Measurements from ENCODE around the gene IMPDH1. TPM values are rescaled to one million over a fixed set of nuclear protein-coding genes. Genes with fewer than 3 reads are reported as not detected.

Gene IMPDH1
- total and polyA plus RNA-seq, 10 of the 15 experiments (the other 5 are each of a cell fraction or from before 2014, with no cell fraction given), result 0.50 to 61.3 (median 41.8) TPM

DNA sequence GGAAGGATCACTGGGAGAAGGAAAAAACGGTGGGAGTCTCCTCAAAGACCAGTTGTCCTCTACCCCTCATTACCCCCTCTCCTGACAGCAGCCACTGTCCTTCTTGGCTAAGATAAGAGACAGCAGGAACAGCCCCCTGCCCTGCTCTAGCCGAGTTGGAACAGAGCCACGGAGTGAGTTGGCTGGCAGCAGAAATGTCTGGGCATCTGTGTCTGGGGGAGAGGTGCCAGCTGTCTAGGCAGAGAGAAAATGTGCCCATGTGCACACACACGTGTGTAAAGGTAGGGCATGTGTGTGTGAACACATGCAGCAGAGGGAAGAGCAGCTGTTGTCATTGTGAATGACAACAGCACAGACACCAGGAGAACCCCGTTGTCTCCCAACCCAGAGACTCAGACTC, 36.5 kb upstream of the IMPDH1 start:
- no peak for ATAC-seq
- H4K20me1 ChIP-seq (ENCODE audit: control insufficient read depth, insufficient read depth), result no peaks in the 10 kb centered on the region
- intact Hi-C loops (cut with micrococcal nuclease; ENCODE audit: unreplicated experiment), result no loop called here
- TF ChIP-seq ZNF274 (IDR thresholded peaks at IDR 0.05; ENCODE audit: insufficient read depth, insufficient read length), result no peak
- TF ChIP-seq BHLHE40 (IDR thresholded peaks at IDR 0.05; ENCODE audit: borderline replicate concordance in 1 of 2, low read depth in 2 of 2, low read length in 1 of 2), result no peak
- no peak for TF ChIP-seq ZNF24 (IDR thresholded peaks at IDR 0.05)
- TF ChIP-seq ASH2L (IDR thresholded peaks at IDR 0.05; ENCODE audit: borderline replicate concordance, low read depth), result no peak
- TF ChIP-seq POLR2AphosphoS5 (IDR thresholded peaks at IDR 0.05; ENCODE audit: low read length), result no peak
- TF ChIP-seq IRF5 (IDR thresholded peaks at IDR 0.05; ENCODE audit: borderline replicate concordance), result no peak
- TF ChIP-seq KAT2A (conservative IDR thresholded peaks at IDR 0.05; ENCODE audit: control insufficient read depth, low read depth, low read length), result no peak
- WGBS (ENCODE audit: insufficient coverage, insufficient replicate concordance, low lambda C conversion rate, missing lambda C conversion rate), result 53% methylated on average over 5 of the region's 5 CpGs
- H3K9ac ChIP-seq (ENCODE audit: control insufficient read depth, insufficient read depth, low read length), result no peak overlapping the region
- no peaks in the 10 kb centered on the region; the same call in 2 of the 3 replicates for H3K9me3 ChIP-seq (replicated peaks; ENCODE audit: control insufficient read depth, insufficient read depth, low read length)
- peaks cover 9% of the 10 kb centered on the region for H3K4me1 ChIP-seq (ENCODE audit: control insufficient read depth, insufficient read depth, low read length)
- DNase-seq (ENCODE audit: low read depth, low spot score), result no peak
- ChIA-PET RAD21 (ENCODE audit: unreplicated experiment) (interaction anchor here (1.0 to 1.3 kb wide), 2 partner anchors 9 kb away, joined by 3 to 4 read pairs; partner anchors contain the start of gene HILPDA), SMC1A (ENCODE audit: uncharacterized antibody, unreplicated experiment) (interaction anchor here (1.0 to 1.6 kb wide), 3 partner anchors 14 to 19 kb away, joined by 3 to 4 read pairs (median 3); no protein-coding TSS in a partner anchor), POLR2A (interaction anchor here (4.2 kb wide), 1 partner anchor 8 kb away, joined by 52 read pairs; the partner anchor contains the start of gene HILPDA), CTCF (interaction anchor here (1.2 to 1.3 kb wide), 2 partner anchors 10 to 19 kb away, joined by 3 to 6 read pairs; no protein-coding TSS in a partner anchor)
- no peak overlapping the region for H3K27ac ChIP-seq (ENCODE audit: control insufficient read depth, insufficient read depth)
- H3K27me3 ChIP-seq (replicated peaks in 1 of 2; ENCODE audit: control insufficient read depth in 2 of 2, insufficient read depth in 2 of 2, low read length in 1 of 2), result no peaks in the 10 kb centered on the region
- BruUV-seq (replicated peaks), result no TSS peak
- H3K36me3 ChIP-seq (ENCODE audit: control insufficient read depth in 2 of 2, insufficient read depth in 2 of 2, low read length in 1 of 2), result no peaks in the 10 kb centered on the region
- no peak overlapping the region for H3K4me3 ChIP-seq
- no peak overlapping the region for H2AFZ ChIP-seq (ENCODE audit: control insufficient read depth, low read depth, low read length)
- H3K4me2 ChIP-seq (ENCODE audit: control insufficient read depth, insufficient read depth), result no peak overlapping the region
- no peak for FAIRE-seq
- in situ Hi-C loops (cut with MboI), result no loop called here
- H3K79me2 ChIP-seq (ENCODE audit: control insufficient read depth, insufficient read depth, low read length), result no peaks in the 10 kb centered on the region

All from GM12878 (cell line).